ENCODE results near the gene C2orf42. TPM values are rescaled to one million over a fixed set of nuclear protein-coding genes. Genes with fewer than 3 reads are reported as not detected.
A peak's percentile ranks its signal among the peaks of the same experiment; 100 is the strongest.
"Not testable (repeated sequence)": the region's sequence is repeated elsewhere in the genome, so short reads cannot be mapped to it uniquely, and the experiment has no call there.

C2orf42 gene
- total RNA-seq, 4 donors from 2014 or later, result 10.3 to 18.7 (median 14.0) TPM

GRCh38 chr2:70141212-70141901 lies 49.5 kb downstream of the C2orf42 start:
- Histone ChIP-seq H3K27me3 (no peaks in the 10 kb centered on the region), H3K27ac (peak overlapping the region; percentile 99 to 100 (median 99)), H3K4me3 (peak overlapping the region; percentile 64 to 80 (median 66)), H3K4me1 (peaks cover 0 to 20% (median 9%) of the 10 kb centered on the region in 4 donors), H3K9me3 (no peaks in the 10 kb centered on the region), H3K36me3 (no peaks in the 10 kb centered on the region)
- TF ChIP-seq, protein P1, sequence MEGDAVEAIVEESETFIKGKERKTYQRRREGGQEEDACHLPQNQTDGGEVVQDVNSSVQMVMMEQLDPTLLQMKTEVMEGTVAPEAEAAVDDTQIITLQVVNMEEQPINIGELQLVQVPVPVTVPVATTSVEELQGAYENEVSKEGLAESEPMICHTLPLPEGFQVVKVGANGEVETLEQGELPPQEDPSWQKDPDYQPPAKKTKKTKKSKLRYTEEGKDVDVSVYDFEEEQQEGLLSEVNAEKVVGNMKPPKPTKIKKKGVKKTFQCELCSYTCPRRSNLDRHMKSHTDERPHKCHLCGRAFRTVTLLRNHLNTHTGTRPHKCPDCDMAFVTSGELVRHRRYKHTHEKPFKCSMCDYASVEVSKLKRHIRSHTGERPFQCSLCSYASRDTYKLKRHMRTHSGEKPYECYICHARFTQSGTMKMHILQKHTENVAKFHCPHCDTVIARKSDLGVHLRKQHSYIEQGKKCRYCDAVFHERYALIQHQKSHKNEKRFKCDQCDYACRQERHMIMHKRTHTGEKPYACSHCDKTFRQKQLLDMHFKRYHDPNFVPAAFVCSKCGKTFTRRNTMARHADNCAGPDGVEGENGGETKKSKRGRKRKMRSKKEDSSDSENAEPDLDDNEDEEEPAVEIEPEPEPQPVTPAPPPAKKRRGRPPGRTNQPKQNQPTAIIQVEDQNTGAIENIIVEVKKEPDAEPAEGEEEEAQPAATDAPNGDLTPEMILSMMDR (IDR thresholded peaks at IDR 0.05), result peak in 5 of 6 experiments; percentile 45 to 55 (median 53)
- TF ChIP-seq POLR2A (IDR thresholded peaks at IDR 0.05), result no peak
- DNase-seq, result peak; percentile 60 to 80 (median 67)

DNA sequence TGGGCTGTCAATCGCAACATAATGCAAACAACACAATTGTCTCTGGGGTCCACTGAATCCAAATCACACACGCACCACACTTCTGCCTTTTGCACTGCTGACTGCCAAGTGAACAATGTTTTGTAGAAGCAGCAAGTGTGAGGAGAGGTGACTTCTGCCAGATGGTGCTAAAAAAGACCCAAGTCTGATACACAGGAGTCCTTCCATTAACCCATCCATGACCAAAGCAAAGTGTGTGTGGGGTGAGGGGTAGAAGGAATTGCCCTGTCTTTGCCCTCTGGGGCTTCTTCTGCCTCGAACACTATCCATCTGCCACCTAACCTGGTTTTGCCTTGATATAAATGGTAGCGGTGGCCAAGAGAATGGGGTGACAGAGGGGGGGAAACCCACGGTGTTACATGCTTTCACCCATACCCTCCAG lies 50.0 kb downstream of the C2orf42 start:
- Histone ChIP-seq H3K27ac (peak overlapping the region; percentile 99 to 100 (median 99)), H3K4me1 (peaks cover 0 to 26% (median 9%) of the 10 kb centered on the region in 4 donors), H3K27me3 (no peaks in the 10 kb centered on the region), H3K9me3 (no peaks in the 10 kb centered on the region), H3K36me3 (no peaks in the 10 kb centered on the region), H3K4me3 (no peak overlapping the region)
- no peak for TF ChIP-seq POLR2A (IDR thresholded peaks at IDR 0.05)
- TF ChIP-seq, protein P1 (IDR thresholded peaks at IDR 0.05), result peak in 1 of 6 experiments; percentile 32
- DNase-seq, result no peak

GRCh38 chr2:70134323-70134983 lies 56.4 kb downstream of the C2orf42 start:
- not testable (repeated sequence) for H3K36me3 ChIP-seq, DNase-seq, H3K9me3 ChIP-seq, H3K4me3 ChIP-seq, H3K27me3 ChIP-seq
- peak overlapping the region; percentile 86 to 90 (median 89) for H3K27ac ChIP-seq
- peaks cover 0 to 35% (median 10%) of the 10 kb centered on the region in 4 donors for H3K4me1 ChIP-seq

DNA sequence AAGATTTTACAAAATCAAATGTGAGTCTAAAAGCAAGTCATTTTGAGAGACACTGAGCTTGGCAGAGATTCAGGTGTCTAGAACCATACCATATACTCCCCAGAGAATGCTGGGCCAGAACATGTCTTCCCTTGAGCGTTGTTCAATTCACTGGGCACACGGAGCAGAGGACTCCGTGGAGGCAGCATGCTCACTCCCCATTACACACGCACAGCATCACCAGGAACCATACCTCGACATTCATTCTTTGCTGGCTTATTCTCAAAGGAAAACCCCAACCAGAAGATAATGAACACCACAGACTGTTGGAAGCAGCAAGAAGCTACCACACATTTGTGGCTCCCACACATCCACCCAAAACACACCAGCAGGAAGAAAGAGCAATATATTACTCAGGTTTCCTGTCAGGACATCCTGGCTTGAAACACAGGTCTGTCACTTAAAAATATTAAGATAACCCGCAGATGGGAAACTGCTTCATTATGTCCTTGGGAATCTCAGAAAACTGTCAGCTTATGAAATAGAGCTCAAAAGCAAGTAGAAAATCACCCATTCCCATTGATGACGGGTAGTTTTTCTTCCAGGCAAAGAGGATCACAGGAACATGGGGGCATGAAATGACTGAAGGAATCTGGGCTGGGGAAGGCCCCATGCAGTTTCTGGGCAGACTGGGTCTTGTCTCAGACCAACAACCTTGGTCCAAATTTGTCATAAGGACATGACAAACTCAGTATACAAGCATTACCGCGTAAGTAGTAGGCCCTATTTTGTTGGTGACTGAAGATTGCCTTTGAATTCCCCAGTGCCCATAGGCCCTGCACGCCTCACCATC lies 57.1 kb downstream of the C2orf42 start:
- Histone ChIP-seq H3K4me3 (no peak overlapping the region), H3K4me1 (peaks cover 0 to 35% (median 10%) of the 10 kb centered on the region in 4 donors), H3K36me3 (no peaks in the 10 kb centered on the region), H3K9me3 (no peaks in the 10 kb centered on the region), H3K27me3 (no peaks in the 10 kb centered on the region), H3K27ac (peak overlapping the region; percentile 86 to 90 (median 89))
- DNase-seq, result no peak
- TF ChIP-seq, protein P1 (IDR thresholded peaks at IDR 0.05), result no peak
- no peak for TF ChIP-seq POLR2A (IDR thresholded peaks at IDR 0.05)

DNA sequence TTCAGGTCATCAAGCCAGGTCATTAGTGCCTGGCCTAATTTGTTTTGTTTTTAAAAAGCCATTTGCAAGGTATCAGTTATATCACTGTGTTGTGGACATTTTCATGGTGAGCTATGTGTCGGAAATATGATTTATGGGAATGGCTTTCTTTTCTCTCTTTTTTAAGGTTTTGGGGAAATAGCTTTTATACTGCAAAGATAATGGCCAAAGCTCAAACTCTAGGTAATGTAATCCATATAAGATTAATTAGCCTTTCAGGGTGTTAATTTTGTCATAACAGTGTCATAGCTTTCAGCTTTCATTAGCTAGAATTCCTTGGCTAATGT lies 57.7 kb downstream of the C2orf42 start:
- peaks cover 0 to 35% (median 10%) of the 10 kb centered on the region in 4 donors for H3K4me1 ChIP-seq
- H3K9me3 ChIP-seq, result no peaks in the 10 kb centered on the region
- no peaks in the 10 kb centered on the region for H3K27me3 ChIP-seq
- no peak for DNase-seq
- H3K36me3 ChIP-seq, result no peaks in the 10 kb centered on the region
- peak overlapping the region; percentile 86 to 90 (median 89) for H3K27ac ChIP-seq
- no peak for TF ChIP-seq POLR2A (IDR thresholded peaks at IDR 0.05)
- TF ChIP-seq, protein P1 (IDR thresholded peaks at IDR 0.05), result no peak
- peak overlapping the region in 2 of 4 donors; percentile 6 to 31 for H3K4me3 ChIP-seq
